ENCODE results near the gene CTNNA3. TPM values are rescaled to one million over a fixed set of nuclear protein-coding genes. Genes with fewer than 3 reads are reported as not detected.

Gene CTNNA3
- total RNA-seq, 1 experiment from 2014 or later, result 0.32 TPM

DNA sequence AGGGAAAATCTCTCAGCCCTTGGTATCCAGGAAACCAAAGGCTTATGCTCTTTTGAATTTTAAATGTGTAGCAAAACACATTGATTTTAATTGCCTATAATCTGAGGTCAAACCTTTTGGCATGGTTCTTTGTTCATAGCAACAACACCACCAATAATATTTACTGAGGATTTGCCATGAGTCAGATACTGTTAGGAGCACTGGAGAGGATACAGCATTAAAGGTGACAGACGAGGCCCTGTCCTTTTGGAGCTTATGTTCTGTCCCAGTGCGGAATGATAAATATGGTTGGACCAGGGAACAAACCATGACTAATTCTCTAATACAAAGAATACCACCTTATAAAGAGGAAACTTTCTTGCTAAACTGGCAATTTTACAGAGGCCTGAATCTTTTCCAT, 176.6 kb downstream of the CTNNA3 start:
- Histone ChIP-seq H3K4me1 (ENCODE audit: control insufficient read depth in 1 of 2, insufficient read depth in 2 of 2, low read length in 2 of 2) (peaks cover 0 to 3% of the 10 kb centered on the region in 2 experiments; a peak in 1 of 4 replicates), H4K20me1 (ENCODE audit: insufficient read depth) (no peaks in the 10 kb centered on the region), H2AFZ (ENCODE audit: low read depth, low read length, poor library complexity, severe bottlenecking) (no peak overlapping the region), H3K9me2 (ENCODE audit: insufficient read depth) (no peaks in the 10 kb centered on the region), H3K4me3 (replicated peaks in 1 of 2; ENCODE audit: low read depth in 1 of 2, low read length in 2 of 2) (no peak overlapping the region), H3K9ac (ENCODE audit: low read length) (no peak overlapping the region), H3K4me2 (ENCODE audit: low read length) (no peak overlapping the region), H3K79me2 (ENCODE audit: insufficient read depth, low read length) (no peaks in the 10 kb centered on the region), H3K27ac (ENCODE audit: low read depth, low read length) (no peak overlapping the region), H3K27me3 (ENCODE audit: insufficient read depth, low read length) (no peaks in the 10 kb centered on the region), H3K36me3 (ENCODE audit: control insufficient read depth in 1 of 2, insufficient read depth in 2 of 2, low read length in 2 of 2) (no peaks in the 10 kb centered on the region), H3K9me3 (ENCODE audit: control insufficient read depth in 1 of 2, insufficient read depth in 1 of 2, low read depth in 1 of 2, low read length in 2 of 2) (no peaks in the 10 kb centered on the region)
- ChIA-PET POLR2A (no interaction called here), RAD21 (ENCODE audit: low non-redundant PET in 1 of 2, low total read pairs in 2 of 2, uncharacterized antibody in 2 of 2, unreplicated experiment in 2 of 2) (no interaction called here), CTCF (no interaction called here)
- TF ChIP-seq, protein P1, sequence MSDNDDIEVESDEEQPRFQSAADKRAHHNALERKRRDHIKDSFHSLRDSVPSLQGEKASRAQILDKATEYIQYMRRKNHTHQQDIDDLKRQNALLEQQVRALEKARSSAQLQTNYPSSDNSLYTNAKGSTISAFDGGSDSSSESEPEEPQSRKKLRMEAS (IDR thresholded peaks at IDR 0.05), result no peak
- TF ChIP-seq, protein P2, sequence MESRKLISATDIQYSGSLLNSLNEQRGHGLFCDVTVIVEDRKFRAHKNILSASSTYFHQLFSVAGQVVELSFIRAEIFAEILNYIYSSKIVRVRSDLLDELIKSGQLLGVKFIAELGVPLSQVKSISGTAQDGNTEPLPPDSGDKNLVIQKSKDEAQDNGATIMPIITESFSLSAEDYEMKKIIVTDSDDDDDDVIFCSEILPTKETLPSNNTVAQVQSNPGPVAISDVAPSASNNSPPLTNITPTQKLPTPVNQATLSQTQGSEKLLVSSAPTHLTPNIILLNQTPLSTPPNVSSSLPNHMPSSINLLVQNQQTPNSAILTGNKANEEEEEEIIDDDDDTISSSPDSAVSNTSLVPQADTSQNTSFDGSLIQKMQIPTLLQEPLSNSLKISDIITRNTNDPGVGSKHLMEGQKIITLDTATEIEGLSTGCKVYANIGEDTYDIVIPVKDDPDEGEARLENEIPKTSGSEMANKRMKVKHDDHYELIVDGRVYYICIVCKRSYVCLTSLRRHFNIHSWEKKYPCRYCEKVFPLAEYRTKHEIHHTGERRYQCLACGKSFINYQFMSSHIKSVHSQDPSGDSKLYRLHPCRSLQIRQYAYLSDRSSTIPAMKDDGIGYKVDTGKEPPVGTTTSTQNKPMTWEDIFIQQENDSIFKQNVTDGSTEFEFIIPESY (IDR thresholded peaks at IDR 0.05; ENCODE audit: extremely low read depth, insufficient replicate concordance, low read length), result no peak
- TF ChIP-seq TCF7L2 (IDR thresholded peaks at IDR 0.05; ENCODE audit: borderline replicate concordance, extremely low read depth, insufficient read depth, insufficient read length), result no peak
- no peak for TF ChIP-seq FOSL1 (IDR thresholded peaks at IDR 0.05; ENCODE audit: low read depth)
- TF ChIP-seq, protein P3, sequence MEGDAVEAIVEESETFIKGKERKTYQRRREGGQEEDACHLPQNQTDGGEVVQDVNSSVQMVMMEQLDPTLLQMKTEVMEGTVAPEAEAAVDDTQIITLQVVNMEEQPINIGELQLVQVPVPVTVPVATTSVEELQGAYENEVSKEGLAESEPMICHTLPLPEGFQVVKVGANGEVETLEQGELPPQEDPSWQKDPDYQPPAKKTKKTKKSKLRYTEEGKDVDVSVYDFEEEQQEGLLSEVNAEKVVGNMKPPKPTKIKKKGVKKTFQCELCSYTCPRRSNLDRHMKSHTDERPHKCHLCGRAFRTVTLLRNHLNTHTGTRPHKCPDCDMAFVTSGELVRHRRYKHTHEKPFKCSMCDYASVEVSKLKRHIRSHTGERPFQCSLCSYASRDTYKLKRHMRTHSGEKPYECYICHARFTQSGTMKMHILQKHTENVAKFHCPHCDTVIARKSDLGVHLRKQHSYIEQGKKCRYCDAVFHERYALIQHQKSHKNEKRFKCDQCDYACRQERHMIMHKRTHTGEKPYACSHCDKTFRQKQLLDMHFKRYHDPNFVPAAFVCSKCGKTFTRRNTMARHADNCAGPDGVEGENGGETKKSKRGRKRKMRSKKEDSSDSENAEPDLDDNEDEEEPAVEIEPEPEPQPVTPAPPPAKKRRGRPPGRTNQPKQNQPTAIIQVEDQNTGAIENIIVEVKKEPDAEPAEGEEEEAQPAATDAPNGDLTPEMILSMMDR (IDR thresholded peaks at IDR 0.05 in 2 of 3, conservative IDR thresholded peaks at IDR 0.05 in 1 of 3; ENCODE audit: borderline replicate concordance in 1 of 3, insufficient read depth in 1 of 3, low read depth in 2 of 3, low read length in 2 of 3), result no peak
- no peak for TF ChIP-seq RAD21 (IDR thresholded peaks at IDR 0.05; ENCODE audit: low read depth)
- no peak for TF ChIP-seq POLR2AphosphoS5 (IDR thresholded peaks at IDR 0.05; ENCODE audit: low read depth, low read length)
- TF ChIP-seq, protein P4, sequence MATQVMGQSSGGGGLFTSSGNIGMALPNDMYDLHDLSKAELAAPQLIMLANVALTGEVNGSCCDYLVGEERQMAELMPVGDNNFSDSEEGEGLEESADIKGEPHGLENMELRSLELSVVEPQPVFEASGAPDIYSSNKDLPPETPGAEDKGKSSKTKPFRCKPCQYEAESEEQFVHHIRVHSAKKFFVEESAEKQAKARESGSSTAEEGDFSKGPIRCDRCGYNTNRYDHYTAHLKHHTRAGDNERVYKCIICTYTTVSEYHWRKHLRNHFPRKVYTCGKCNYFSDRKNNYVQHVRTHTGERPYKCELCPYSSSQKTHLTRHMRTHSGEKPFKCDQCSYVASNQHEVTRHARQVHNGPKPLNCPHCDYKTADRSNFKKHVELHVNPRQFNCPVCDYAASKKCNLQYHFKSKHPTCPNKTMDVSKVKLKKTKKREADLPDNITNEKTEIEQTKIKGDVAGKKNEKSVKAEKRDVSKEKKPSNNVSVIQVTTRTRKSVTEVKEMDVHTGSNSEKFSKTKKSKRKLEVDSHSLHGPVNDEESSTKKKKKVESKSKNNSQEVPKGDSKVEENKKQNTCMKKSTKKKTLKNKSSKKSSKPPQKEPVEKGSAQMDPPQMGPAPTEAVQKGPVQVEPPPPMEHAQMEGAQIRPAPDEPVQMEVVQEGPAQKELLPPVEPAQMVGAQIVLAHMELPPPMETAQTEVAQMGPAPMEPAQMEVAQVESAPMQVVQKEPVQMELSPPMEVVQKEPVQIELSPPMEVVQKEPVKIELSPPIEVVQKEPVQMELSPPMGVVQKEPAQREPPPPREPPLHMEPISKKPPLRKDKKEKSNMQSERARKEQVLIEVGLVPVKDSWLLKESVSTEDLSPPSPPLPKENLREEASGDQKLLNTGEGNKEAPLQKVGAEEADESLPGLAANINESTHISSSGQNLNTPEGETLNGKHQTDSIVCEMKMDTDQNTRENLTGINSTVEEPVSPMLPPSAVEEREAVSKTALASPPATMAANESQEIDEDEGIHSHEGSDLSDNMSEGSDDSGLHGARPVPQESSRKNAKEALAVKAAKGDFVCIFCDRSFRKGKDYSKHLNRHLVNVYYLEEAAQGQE (IDR thresholded peaks at IDR 0.05; ENCODE audit: low read depth), result no peak
- no peak for TF ChIP-seq CBX3 (IDR thresholded peaks at IDR 0.05; ENCODE audit: low read depth)
- TF ChIP-seq EZH2 (IDR thresholded peaks at IDR 0.05), result no peak
- TF ChIP-seq ZNF274 (IDR thresholded peaks at IDR 0.05; ENCODE audit: low read depth, low read length), result no peak
- no peak for TF ChIP-seq SRF (IDR thresholded peaks at IDR 0.05; ENCODE audit: low read depth)
- no peak for TF ChIP-seq EGR1 (IDR thresholded peaks at IDR 0.05; ENCODE audit: low read depth)
- TF ChIP-seq JUND (IDR thresholded peaks at IDR 0.05), result no peak
- no peak for TF ChIP-seq YY1 (IDR thresholded peaks at IDR 0.05; ENCODE audit: extremely low read depth, insufficient replicate concordance, low read depth, low read length)
- BruUV-seq (replicated peaks), result no TSS peak
- ATAC-seq (no peak), DNase-seq (ENCODE audit: low read depth, low spot score) (no peak)
- intact Hi-C loops (cut with micrococcal nuclease), result loop anchor here (1.0 kb wide), 1 partner anchor 587 kb away; no protein-coding TSS in a partner anchor
